Ovary (tissue), 9 donors: Measurements from ENCODE around the gene BRCC3. TPM values are rescaled to one million over a fixed set of nuclear protein-coding genes. Genes with fewer than 3 reads are reported as not detected.

Source experiments
- DNase-seq, 5 donors: peaks; one replicate each; pipeline ENCODE4 v3.0.0-alpha.2; 2019 to 2020
- H3K27ac ChIP-seq, 2 donors: fragments of 200-600 bp; one replicate each; pipeline versions ENCODE4 v1.5.1 to v1.8.0; 2019 to 2022
- H3K27me3 ChIP-seq: fragments of 200-600 bp; one replicate; pipeline ENCODE4 v1.8.0; 2022
- H3K36me3 ChIP-seq: fragments of 200-600 bp; sonication (generic); one replicate; pipeline ENCODE4 v1.5.1; 2019
- H3K4me1 ChIP-seq: one replicate; pipeline ENCODE4 v1.8.1; 2013; ENCODE audit warnings: mild to moderate bottlenecking, moderate library complexity; ENCODE audit not compliant: insufficient read depth
- H3K4me3 ChIP-seq: fragments of 200-600 bp; sonication (generic); one replicate; pipeline ENCODE4 v1.5.1; 2017
- H3K9me3 ChIP-seq, 2 donors: fragments of 200-600 bp in 1 of 2; sonication (generic) in 1 of 2; one replicate each; pipeline versions ENCODE4 v1.5.1 to v1.8.1; 2013 to 2019; ENCODE audit warnings: mild to moderate bottlenecking in 1 of 2, moderate library complexity in 1 of 2
- EP300 ChIP-seq: sonication (generic); formaldehyde crosslinking; IDR thresholded peaks from one replicate; pipeline ENCODE4 v1.6.1; 2017; ENCODE audit warnings: antibody characterized with exemption
- POLR2A ChIP-seq: fragments of 450-650 bp; IDR thresholded peaks from one replicate; pipeline ENCODE4 v1.6.1; 2017; ENCODE audit warnings: antibody characterized with exemption, mild to moderate bottlenecking, moderate library complexity
- WGBS, 3 donors: extraction: QIAGEN DNeasy Blood & Tissue Kit in 1 of 3; methylation state at CpG; one replicate each; pipeline versions ENCODE4 v1.1.5 to v1.1.7; 2013 to 2017; 5-methylcytosine and 5-hydroxymethylcytosine counted together
- intact Hi-C, 4 donors: fragments of 100-400 bp; cut with DNase I; formaldehyde crosslinking; loops; one replicate each; pipeline versions ENCODE4 v1.11.0 to v1.15.1; 2022 to 2023
- polyA plus RNA-seq, 2 donors: library from polyadenylated mRNA; stranded (reverse); fragments of 200-250 nt in 1 of 2; fragments of 350-450 nt in 1 of 2; fragmentation: Illumina TruSeq in 1 of 2; extraction: RNeasy Lipid Tissue Mini Kit (QIAGEN cat#74804) in 1 of 2; gene quantifications; one replicate each; pipeline ENCODE4 v1.2.3, GENCODE V29; 2013 to 2014
- total RNA-seq, 7 donors: library from RNA; depleted of rRNA in 2 of 7; stranded (reverse); fragments of >200 nt in 2 of 7; fragmentation: NEBNext Ultra II Directional in 3 of 7; extraction: Animal tissue kit (Norgen Biotek cat#: 25700) in 3 of 7; gene quantifications; one replicate each; pipeline versions ENCODE4 v1.1.0 to v1.2.4, GENCODE V29; 2016 to 2023
- TF ChIP-seq, protein P1 (sequence below), 3 donors: fragments of 450-650 bp in 2 of 3; fragments of 200-600 bp in 1 of 3; IDR thresholded peaks; one replicate each; pipeline versions ENCODE4 v1.5.1 to v1.8.0; 2016 to 2022; ENCODE audit warnings: antibody characterized with exemption in 3 of 3, mild to moderate bottlenecking in 1 of 3
- donor health status: DM: no; HTN: no; CAD: no; lungs with moderate emphysema.
- donor health status: DM: no; HTN: no; CAD: no.
- donor health status: Bipolar disorder and iron deficiency.
- donor health status: DM: yes; HTN: yes; CAD: no.
- donor health status: DM: no; HTN: no; CAD: no.
- donor health status: DM: yes; HTN: yes; CAD: no.

The BRCC3 gene
- total and polyA plus RNA-seq, 9 donors, result 4.3 to 15.1 (median 13.3) TPM

DNA sequence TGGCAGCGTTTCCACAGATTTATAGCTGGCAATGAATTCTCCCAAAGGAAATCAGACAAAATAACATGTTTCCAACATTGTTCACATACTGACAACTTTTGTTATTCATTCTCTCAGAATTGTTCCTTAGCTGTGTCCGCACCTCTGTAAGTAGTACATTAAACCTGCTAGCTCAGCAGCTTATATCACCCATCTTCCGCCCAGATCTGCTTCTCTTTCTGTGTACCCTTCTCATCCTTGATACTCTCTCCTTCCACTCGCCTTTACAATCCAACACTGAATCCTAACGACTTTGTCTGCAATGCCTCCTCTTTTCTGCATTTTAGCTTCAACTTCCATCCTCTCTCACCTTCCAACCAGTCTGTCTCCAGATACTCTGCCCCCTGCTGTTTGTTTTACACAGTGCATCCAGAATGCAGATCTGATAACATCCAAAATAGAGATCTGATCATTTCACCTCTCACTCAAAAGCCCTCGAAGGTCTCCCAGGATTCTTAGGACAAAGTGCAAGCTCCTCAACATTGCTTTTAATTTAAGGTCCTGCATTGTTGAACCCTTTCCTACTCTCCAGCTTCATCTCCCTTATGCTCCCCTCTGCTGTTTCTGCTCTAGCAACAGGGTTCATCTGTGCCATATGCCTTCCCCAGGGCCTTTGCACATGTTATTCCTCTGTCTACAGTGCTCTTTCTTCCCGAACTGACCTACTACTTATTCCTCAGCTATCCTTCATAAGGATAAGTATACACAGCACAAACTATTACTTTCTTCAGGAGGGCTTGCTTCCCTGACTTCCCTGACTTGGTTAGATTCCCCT is 77.6 kb downstream of the BRCC3 start:
- no peak overlapping the region for H3K27ac ChIP-seq
- DNase-seq, result peak in 1 of 5 donors; percentile 22
- no peaks in the 10 kb centered on the region for H3K4me1 ChIP-seq
- no peaks in the 10 kb centered on the region for H3K9me3 ChIP-seq
- 44 to 55% (median 53%) methylated on average over 7 of the region's 7 CpGs for WGBS, 3 donors
- no peak overlapping the region for H3K4me3 ChIP-seq
- no peaks in the 10 kb centered on the region for H3K27me3 ChIP-seq
- intact Hi-C loops, result no loop called here
- no peak for TF ChIP-seq POLR2A
- TF ChIP-seq, protein P1, sequence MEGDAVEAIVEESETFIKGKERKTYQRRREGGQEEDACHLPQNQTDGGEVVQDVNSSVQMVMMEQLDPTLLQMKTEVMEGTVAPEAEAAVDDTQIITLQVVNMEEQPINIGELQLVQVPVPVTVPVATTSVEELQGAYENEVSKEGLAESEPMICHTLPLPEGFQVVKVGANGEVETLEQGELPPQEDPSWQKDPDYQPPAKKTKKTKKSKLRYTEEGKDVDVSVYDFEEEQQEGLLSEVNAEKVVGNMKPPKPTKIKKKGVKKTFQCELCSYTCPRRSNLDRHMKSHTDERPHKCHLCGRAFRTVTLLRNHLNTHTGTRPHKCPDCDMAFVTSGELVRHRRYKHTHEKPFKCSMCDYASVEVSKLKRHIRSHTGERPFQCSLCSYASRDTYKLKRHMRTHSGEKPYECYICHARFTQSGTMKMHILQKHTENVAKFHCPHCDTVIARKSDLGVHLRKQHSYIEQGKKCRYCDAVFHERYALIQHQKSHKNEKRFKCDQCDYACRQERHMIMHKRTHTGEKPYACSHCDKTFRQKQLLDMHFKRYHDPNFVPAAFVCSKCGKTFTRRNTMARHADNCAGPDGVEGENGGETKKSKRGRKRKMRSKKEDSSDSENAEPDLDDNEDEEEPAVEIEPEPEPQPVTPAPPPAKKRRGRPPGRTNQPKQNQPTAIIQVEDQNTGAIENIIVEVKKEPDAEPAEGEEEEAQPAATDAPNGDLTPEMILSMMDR (IDR thresholded peaks at IDR 0.05), result peak in 1 of 3 donors; percentile 15
- no peaks in the 10 kb centered on the region for H3K36me3 ChIP-seq

DNA sequence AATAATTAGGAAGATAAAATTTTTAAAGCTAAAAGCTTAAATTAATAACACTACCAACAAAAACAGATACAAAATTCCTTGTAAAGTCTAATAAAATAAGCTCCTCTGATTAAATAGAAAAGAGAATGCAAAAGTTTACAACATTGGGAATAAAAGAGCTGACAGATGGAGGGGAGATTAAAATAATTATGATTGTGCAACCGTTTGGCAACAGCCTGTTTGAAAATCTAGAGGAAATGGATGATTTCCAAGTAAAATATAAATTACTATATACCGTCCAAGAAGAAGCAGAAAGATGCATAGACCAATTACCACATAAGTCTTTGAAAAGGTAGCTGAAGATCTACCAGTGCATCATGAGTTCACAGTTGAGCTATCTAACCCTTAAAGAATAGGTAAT is 98.6 kb downstream of the BRCC3 start:
- intact Hi-C loops, result no loop called here
- H3K4me1 ChIP-seq, result no peaks in the 10 kb centered on the region
- H3K4me3 ChIP-seq, result no peak overlapping the region
- DNase-seq, result no peak
- H3K36me3 ChIP-seq, result no peaks in the 10 kb centered on the region
- TF ChIP-seq EP300 (no peak), POLR2A (no peak)
- TF ChIP-seq, protein P1 (IDR thresholded peaks at IDR 0.05), result no peak
- H3K9me3 ChIP-seq, result no peaks in the 10 kb centered on the region
- no peaks in the 10 kb centered on the region for H3K27me3 ChIP-seq
- H3K27ac ChIP-seq, result no peak overlapping the region
- 15 to 27% (median 19%) methylated on average over 2 of the region's 2 CpGs for WGBS, 3 donors

Other genes with a start within 250 kb of the BRCC3 start
- not detected for gene SMIM9, start 236.8 kb upstream of the BRCC3 start, total RNA-seq
- gene SMIM9, start 236.8 kb upstream of the BRCC3 start, polyA plus RNA-seq, result not detected
- 10 to 100 TPM in 4 of 7 donors, 1 to 10 TPM in 3; 2.4 to 24.2 (median 14.9) TPM for gene F8A1, start 185.2 kb upstream of the BRCC3 start, total RNA-seq
- 10 to 100 TPM; 10.7 to 33.0 TPM for gene F8A1, start 185.2 kb upstream of the BRCC3 start, polyA plus RNA-seq
- 10 to 100 TPM; 15.5 to 77.5 (median 23.9) TPM for gene F8, start 48.8 kb upstream of the BRCC3 start, total RNA-seq
- 10 to 100 TPM; 15.3 to 18.9 TPM for gene F8, start 48.8 kb upstream of the BRCC3 start, polyA plus RNA-seq
- gene FUNDC2, start 44.7 kb upstream of the BRCC3 start, total RNA-seq, result 100 to 1,000 TPM; 133 to 179 (median 144) TPM
- gene FUNDC2, start 44.7 kb upstream of the BRCC3 start, polyA plus RNA-seq, result 100 to 1,000 TPM; 149 to 257 TPM
- gene CMC4, start 372 bp upstream of the BRCC3 start, total RNA-seq, result 10 to 100 TPM in 3 of 7 donors, 1 to 10 TPM in 4; 7.1 to 34.1 (median 9.3) TPM
- gene CMC4, start 372 bp upstream of the BRCC3 start, polyA plus RNA-seq, result 10 to 100 TPM in 1 of 2 donors, 1 to 10 TPM in 1; 5.2 to 17.0 TPM
- 10 to 100 TPM in 4 of 7 donors, 1 to 10 TPM in 2, under 1 TPM in 1; 0.36 to 29.0 (median 27.3) TPM for gene MTCP1, start 372 bp upstream of the BRCC3 start, total RNA-seq
- 10 to 100 TPM; 14.0 to 29.0 TPM for gene MTCP1, start 372 bp upstream of the BRCC3 start, polyA plus RNA-seq
- gene VBP1, start 145.0 kb downstream of the BRCC3 start, total RNA-seq, result 10 to 100 TPM; 27.7 to 46.0 (median 34.3) TPM
- gene VBP1, start 145.0 kb downstream of the BRCC3 start, polyA plus RNA-seq, result 10 to 100 TPM; 27.1 to 37.1 TPM
- gene RAB39B, start 193.0 kb downstream of the BRCC3 start, total RNA-seq, result under 1 TPM; 0.10 to 0.82 (median 0.30) TPM
- gene RAB39B, start 193.0 kb downstream of the BRCC3 start, polyA plus RNA-seq, result 1 to 10 TPM in 1 of 2 donors, under 1 TPM in 1; 0.53 to 1.3 TPM